Tibial artery (tissue), 4 donors: ENCODE data around the gene OTOS.

Experiments used
- DNase-seq, 2 donors: peaks; one replicate each; pipeline ENCODE4 v3.0.0-alpha.2; 2019
- H3K27ac ChIP-seq, 2 donors: fragments of 200-600 bp; sonication (generic) in 1 of 2; 1 replicate in 1 of 2; 2 replicates in 1 of 2; pipeline ENCODE4 v1.5.1; 2018 to 2019; ENCODE audit warnings: mild to moderate bottlenecking in 1 of 2
- H3K27me3 ChIP-seq, 2 donors: fragments of 200-600 bp; sonication (generic) in 1 of 2; one replicate each; pipeline versions ENCODE4 v1.5.1 to v1.6.0; 2016 to 2019
- H3K36me3 ChIP-seq, 3 donors: fragments of 200-600 bp; sonication (generic) in 2 of 3; one replicate each; pipeline ENCODE4 v1.5.1; 2016 to 2019; ENCODE audit warnings: mild to moderate bottlenecking in 2 of 3
- H3K4me1 ChIP-seq, 4 donors: fragments of 200-600 bp; sonication (generic) in 2 of 4; 1 replicate in 3 of 4; 2 replicates in 1 of 4; pipeline ENCODE4 v1.5.1; 2016 to 2019
- H3K4me3 ChIP-seq, 2 donors: fragments of 200-600 bp; sonication (generic) in 1 of 2; 1 replicate in 1 of 2; 2 replicates in 1 of 2; pipeline ENCODE4 v1.5.1; 2018 to 2019; ENCODE audit warnings: mild to moderate bottlenecking in 2 of 2
- H3K9me3 ChIP-seq, 3 donors: fragments of 200-600 bp; sonication (generic) in 1 of 3; one replicate each; pipeline ENCODE4 v1.5.1; 2016 to 2019
- CTCF ChIP-seq, 2 experiments: fragments of 200-600 bp in 1 of 2; fragments of 450-650 bp in 1 of 2; IDR thresholded peaks; one replicate each; pipeline ENCODE4 v1.5.1; 2017 to 2019; ENCODE audit warnings: antibody characterized with exemption in 2 of 2, mild to moderate bottlenecking in 1 of 2, moderate library complexity in 1 of 2
- intact Hi-C: fragments of 100-400 bp; cut with DNase I; formaldehyde crosslinking; loops from one replicate; pipeline ENCODE4 v1.15.0; 2023; ENCODE audit warnings: low total_unique reads

OTOS gene

GRCh38 chr2:240166761-240167587 lies 26.5 kb upstream of the OTOS start:
- H3K9me3 ChIP-seq: no peaks in the 10 kb centered on the region
- DNase-seq: peak in 1 of 2 donors; percentile 46
- no peak overlapping the region for H3K27ac ChIP-seq
- no peak overlapping the region for H3K4me3 ChIP-seq
- H3K4me1 ChIP-seq: no peaks in the 10 kb centered on the region
- peaks cover 0 to 52% of the 10 kb centered on the region in 2 donors for H3K27me3 ChIP-seq
- H3K36me3 ChIP-seq: no peaks in the 10 kb centered on the region
- intact Hi-C loops: no loop called here
- TF ChIP-seq CTCF (IDR thresholded peaks at IDR 0.05): no peak

- Histone ChIP-seq H3K27ac (no peak overlapping the region), H3K36me3 (no peaks in the 10 kb centered on the region), H3K4me1 (no peaks in the 10 kb centered on the region), H3K9me3 (no peaks in the 10 kb centered on the region), H3K4me3 (no peak overlapping the region), H3K27me3 (peaks cover 0 to 45% of the 10 kb centered on the region in 2 donors)
- peak in 1 of 2 donors; percentile 54 for DNase-seq
- intact Hi-C loops: no loop called here
- TF ChIP-seq CTCF (IDR thresholded peaks at IDR 0.05): no peak
These were observed 25.7 kb upstream of the OTOS start for GRCh38 chr2:240166191-240166590.

GRCh38 chr2:240165661-240166060 lies 25.2 kb upstream of the OTOS start:
- Histone ChIP-seq H3K36me3 (no peaks in the 10 kb centered on the region), H3K9me3 (no peaks in the 10 kb centered on the region), H3K27ac (no peak overlapping the region), H3K4me1 (no peaks in the 10 kb centered on the region), H3K4me3 (no peak overlapping the region), H3K27me3 (peaks cover 0 to 43% of the 10 kb centered on the region in 2 donors)
- intact Hi-C loops: no loop called here
- DNase-seq: peak in 1 of 2 donors; percentile 47
- no peak for TF ChIP-seq CTCF (IDR thresholded peaks at IDR 0.05)

GRCh38 chr2:240165034-240165433 lies 24.6 kb upstream of the OTOS start:
- Histone ChIP-seq H3K27ac (no peak overlapping the region), H3K27me3 (peaks cover 0 to 43% of the 10 kb centered on the region in 2 donors), H3K4me3 (no peak overlapping the region), H3K4me1 (no peaks in the 10 kb centered on the region), H3K36me3 (no peaks in the 10 kb centered on the region), H3K9me3 (no peaks in the 10 kb centered on the region)
- no peak for TF ChIP-seq CTCF (IDR thresholded peaks at IDR 0.05)
- intact Hi-C loops: no loop called here
- DNase-seq: peak in 1 of 2 donors; percentile 50

GRCh38 chr2:240164586-240164985 lies 24.1 kb upstream of the OTOS start:
- Histone ChIP-seq H3K27me3 (peaks cover 0 to 42% of the 10 kb centered on the region in 2 donors), H3K36me3 (no peaks in the 10 kb centered on the region), H3K4me1 (no peaks in the 10 kb centered on the region), H3K4me3 (no peak overlapping the region), H3K9me3 (no peaks in the 10 kb centered on the region), H3K27ac (no peak overlapping the region)
- no peak for TF ChIP-seq CTCF (IDR thresholded peaks at IDR 0.05)
- peak in 1 of 2 donors; percentile 20 for DNase-seq
- intact Hi-C loops: no loop called here
